ENCODE data around the gene FAM50A.

FAM50A gene

GRCh38 chrX:154412468-154412867 is 31.5 kb upstream of the FAM50A start:
- no peak for DNase-seq (ENCODE audit: low read depth in 2 of 2)

DNA sequence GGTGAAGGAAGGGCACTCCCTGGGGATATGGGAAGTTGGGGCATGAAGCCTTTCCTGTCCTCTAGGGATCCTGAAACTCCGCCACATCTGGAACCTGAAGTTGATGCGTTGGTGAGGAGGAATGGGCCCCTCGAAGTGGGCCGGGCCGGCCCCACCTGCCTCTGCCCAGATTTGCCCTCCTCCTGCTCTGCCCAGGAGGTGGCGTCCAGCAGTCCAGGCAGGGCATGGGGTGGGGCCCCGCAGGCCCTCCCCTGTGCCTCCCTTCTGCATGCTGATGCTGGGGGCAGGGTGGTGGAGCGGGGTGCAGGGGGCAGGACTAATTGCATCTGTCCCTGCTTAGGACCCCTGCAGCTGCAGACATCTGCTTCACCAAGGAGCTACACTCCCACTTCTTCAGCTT is 30.8 kb upstream of the FAM50A start:
- DNase-seq (ENCODE audit: low read depth in 2 of 2), result no peak

- DNase-seq (ENCODE audit: low read depth in 2 of 2), result no peak
These were observed 26.8 kb upstream of the FAM50A start for GRCh38 chrX:154417157-154417556.

DNA sequence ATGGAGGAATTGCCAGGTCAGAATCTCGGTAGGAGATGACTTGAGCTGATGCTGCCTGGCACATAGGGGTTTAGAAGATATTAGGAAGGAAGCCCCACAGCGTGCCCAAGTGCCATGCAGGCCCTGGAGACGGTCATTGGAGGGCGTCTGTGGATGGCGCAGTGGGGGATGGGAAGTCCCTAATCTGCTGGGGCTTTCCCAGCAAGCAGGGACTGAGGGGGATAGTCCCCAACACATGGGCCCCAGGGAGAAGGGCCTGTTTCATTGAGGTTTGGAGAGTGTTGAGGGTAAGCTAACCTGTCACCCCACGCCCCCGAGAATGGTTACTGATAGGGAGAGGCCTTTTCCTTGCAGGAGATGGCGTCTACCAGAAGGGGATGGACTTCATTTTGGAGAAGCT is 24.8 kb upstream of the FAM50A start:
- DNase-seq (ENCODE audit: low read depth in 2 of 2), result no peak

- no peak for DNase-seq (ENCODE audit: low read depth in 2 of 2)
These were observed 24.1 kb upstream of the FAM50A start for GRCh38 chrX:154419688-154420401.

- no peak for DNase-seq (ENCODE audit: low read depth in 2 of 2)
These were observed 23.6 kb upstream of the FAM50A start for GRCh38 chrX:154420402-154420756.

GRCh38 chrX:154426916-154427770 is 16.8 kb upstream of the FAM50A start:
- DNase-seq (ENCODE audit: low read depth in 2 of 2), result no peak

DNA sequence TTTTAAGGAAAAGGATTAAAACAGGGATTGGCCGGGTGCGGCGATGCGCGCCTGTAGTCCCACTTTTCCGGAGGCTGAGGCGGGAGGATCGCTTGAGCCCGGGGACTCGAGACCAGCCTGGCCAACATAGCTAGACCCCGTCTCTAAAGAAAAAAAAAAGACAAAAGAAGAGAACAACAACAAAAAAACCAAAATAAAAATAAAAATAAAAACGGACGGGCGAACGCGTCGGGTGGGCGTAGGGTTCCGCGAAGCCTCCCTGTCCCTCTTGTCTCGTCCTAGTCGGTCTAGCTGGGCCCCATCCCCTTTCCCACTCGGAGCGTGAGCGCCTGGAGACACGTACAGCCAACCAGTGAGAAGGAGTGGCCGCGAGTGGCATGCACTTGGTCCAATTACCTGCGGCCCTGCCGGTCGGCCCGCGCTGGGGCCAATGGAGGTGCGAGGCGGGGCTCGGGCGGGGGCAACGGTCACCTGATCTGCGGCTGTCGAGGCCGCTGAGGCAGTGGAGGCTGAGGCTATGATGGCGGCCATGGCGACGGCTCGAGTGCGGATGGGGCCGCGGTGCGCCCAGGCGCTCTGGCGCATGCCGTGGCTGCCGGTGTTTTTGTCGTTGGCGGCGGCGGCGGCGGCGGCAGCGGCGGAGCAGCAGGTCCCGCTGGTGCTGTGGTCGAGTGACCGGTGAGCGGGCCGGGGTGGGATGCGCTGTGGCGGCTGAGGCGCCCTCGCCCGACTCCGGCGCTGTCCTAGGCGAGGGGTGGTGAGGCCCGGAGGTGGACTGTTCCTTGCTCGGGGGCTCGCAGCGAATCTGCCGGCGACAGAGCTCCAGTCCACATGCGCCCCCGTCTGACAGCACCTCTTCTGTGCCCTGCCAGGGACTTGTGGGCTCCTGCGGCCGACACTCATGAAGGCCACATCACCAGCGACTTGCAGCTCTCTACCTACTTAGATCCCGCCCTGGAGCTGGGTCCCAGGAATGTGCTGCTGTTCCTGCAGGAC is 15.5 kb upstream of the FAM50A start, which contains the start of gene ATP6AP1:
TSS of gene ATP6AP1 (plus strand) at position 502 of the 996 bp plus-strand sequence. CDS start at position 518, 16 bp downstream.
- DNase-seq (ENCODE audit: low read depth in 2 of 2), result peak; percentile 72 to 78

- no peak for DNase-seq (ENCODE audit: low read depth in 2 of 2)
These were observed 14.2 kb upstream of the FAM50A start for GRCh38 chrX:154429711-154430110.

- no peak for DNase-seq (ENCODE audit: low read depth in 2 of 2)
These were observed 13.5 kb upstream of the FAM50A start for GRCh38 chrX:154430479-154430878.

- DNase-seq (ENCODE audit: low read depth in 2 of 2), result no peak
These were observed 13.0 kb upstream of the FAM50A start for GRCh38 chrX:154430916-154431315.

GRCh38 chrX:154431341-154431740 is 12.6 kb upstream of the FAM50A start:
- DNase-seq (ENCODE audit: low read depth in 2 of 2), result no peak

GRCh38 chrX:154432210-154432609 is 11.7 kb upstream of the FAM50A start:
- no peak for DNase-seq (ENCODE audit: low read depth in 2 of 2)

GRCh38 chrX:154433605-154434004 is 10.3 kb upstream of the FAM50A start:
- DNase-seq (ENCODE audit: low read depth in 2 of 2), result no peak

GRCh38 chrX:154434394-154435168 is 9.4 kb upstream of the FAM50A start:
- DNase-seq (ENCODE audit: low read depth in 2 of 2), result no peak

DNA sequence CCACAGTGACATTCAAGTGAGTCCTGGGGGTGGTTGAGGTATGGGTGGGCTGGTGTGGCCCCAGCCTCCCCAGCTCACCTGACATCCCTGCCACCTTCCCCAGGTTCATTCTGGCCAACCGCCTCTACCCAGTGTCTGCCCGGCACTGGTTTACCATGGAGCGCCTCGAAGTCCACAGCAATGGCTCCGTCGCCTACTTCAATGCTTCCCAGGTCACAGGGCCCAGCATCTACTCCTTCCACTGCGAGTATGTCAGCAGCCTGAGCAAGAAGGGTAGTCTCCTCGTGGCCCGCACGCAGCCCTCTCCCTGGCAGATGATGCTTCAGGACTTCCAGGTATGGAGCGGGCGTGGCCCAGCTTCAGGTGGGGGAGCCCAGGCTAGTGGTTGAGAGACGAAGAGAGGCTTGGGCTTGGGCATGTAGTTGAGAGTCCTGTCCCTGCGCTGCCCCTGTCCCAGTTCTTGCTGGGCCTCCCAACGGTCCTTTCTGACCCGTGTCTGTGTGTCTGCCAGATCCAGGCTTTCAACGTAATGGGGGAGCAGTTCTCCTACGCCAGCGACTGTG is 8.7 kb upstream of the FAM50A start:
- DNase-seq (ENCODE audit: low read depth in 2 of 2), result no peak

DNA sequence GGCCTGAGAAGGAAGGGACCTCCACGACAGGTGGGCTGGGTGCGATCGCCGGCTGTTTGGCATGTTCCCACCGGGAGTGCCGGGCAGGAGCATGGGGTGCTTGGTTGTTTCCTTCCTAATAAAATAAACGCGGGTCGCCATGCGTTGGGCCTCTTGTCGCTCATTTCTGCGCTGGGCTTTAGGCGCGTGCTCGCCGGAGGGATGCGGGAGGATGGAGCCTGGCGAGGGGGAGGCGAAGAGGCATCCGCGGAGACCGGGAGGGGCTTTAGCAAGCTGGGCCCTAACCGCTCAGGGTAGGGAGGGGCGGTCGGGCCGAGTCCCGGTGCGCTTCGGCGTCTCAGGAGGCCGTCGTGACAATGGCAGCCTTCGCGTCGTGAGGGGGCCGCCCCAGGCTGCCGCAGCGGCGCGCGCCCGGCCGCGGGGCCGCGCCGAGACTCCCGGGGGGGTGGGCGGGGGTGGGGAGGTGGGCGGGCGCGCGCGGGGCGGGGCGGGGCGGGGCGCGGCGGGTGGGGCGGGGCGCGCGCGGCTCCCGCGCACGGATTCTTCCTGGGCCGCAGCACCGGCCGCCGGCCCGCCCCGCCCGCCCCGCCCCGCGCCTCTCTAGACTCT is 7.5 kb upstream of the FAM50A start:
- peak; percentile 37 to 42 for DNase-seq (ENCODE audit: low read depth in 2 of 2)

DNA sequence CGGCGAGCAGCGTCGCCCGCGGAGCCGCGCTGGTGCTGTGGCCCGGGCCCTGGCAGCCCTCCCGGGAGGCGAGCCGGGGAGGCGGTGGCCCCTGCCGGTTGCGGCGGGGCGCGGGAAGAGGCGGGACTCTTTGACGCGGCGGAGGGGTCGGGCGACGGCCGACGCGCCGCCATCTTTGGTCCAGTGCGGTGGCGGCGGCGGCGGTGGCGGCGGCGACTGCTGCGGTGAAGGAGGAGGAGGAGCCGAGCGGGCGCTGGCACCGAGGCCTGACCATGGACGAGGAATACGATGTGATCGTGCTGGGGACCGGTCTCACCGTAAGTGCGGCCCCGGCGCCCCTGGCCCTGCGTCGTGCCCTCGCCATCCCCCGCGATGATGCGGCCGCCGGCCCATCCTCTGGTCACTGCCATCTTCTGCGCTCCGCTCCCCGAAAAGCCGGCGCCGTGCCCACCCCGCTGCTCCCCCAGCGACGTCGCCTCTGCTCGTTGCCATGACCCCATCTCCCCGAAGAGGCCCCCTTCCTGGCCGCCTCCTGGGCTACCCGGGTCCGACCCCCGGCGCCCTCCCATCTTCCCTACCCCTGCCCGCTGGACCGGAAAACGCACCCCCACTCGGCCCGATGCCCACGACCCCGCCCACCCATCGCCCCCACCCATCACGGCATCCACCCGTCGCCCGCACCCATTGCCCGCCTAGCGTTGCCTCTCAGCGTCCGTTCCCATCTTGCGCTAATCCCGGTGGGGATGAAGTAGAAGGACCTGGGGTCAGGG is 6.8 kb upstream of the FAM50A start, which contains the start of gene GDI1:
TSS of gene GDI1 (plus strand) at position 172 of the 770 bp plus-strand sequence. CDS start at position 273, 101 bp downstream.
- peak; percentile 27 to 40 for DNase-seq (ENCODE audit: low read depth in 2 of 2)

Measured in stimulated activated CD4-positive, alpha-beta T cell treated with anti-CD3 and anti-CD28 coated beads, Interleukin-1b, Interleukin-23, amount 100 ng/mL, for 4 hours (primary cell).